GM18951 (cell line): Measurements from ENCODE around the gene P2RY14.

Experiments
- POLR2A ChIP-seq: IDR thresholded peaks from 4 replicates; pipeline ENCODE4 v1.6.1; 2011; ENCODE audit warnings: mild to moderate bottlenecking; ENCODE audit not compliant: insufficient read length, insufficient read depth; ENCODE audit errors: extremely low read depth
- in situ Hi-C: fragments of 300-500 bp; cut with MboI; formaldehyde crosslinking; loops from one replicate; pipeline ENCODE4 v1.12.0; 2022; ENCODE audit warnings: low sequenced_read_pairs, mixed read lengths, inconsistent platforms; ENCODE audit not compliant: unreplicated experiment

Gene P2RY14

DNA sequence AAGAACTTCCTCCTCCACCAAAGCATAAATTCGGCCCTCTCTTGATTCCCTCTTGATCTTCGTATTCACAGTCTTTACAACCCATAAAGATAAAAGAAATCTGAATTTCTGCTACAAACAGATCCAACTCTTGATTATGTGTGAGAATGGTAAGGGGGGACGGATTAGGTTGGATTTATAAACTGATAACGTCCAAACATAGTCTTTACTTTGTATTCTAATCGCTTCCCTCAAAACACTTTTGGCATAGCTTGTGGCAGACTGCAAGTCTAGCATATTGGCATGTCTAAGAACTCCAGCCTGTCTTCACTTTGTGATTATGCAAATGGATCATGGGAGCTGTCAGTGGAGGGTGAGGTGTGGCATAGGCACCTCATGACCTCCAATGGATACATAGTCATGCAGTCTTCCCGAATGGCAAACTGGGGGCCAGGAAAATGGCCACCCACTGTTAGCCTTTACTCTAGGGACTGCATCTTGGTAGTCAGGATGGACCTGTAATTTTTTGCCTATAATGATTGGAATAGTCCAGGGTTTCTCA is 51.0 kb downstream of the P2RY14 start:
- in situ Hi-C loops: loop anchor here (5.0 kb wide), 2 partner anchors 50 to 55 kb away; partner anchors contain the start of gene P2RY14
- TF ChIP-seq POLR2A: no peak

DNA sequence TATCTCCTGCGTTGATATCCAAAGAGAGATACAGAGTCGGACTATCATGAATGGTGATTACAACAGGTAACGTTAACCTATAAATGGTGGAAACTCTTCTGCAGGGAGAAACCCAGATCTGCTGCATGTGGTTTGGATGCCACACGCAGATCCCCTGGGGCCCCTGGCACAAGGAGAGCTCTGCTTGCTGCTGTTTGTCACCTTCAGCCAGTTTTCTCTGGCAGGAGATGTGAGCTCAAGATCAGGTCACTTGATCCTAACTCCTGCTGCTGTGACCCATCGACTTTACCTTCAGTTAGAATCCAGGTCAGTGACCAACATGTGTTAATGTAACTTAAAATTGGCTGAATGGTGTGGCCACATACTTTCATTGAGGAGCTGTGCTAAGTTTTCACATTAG is 51.5 kb downstream of the P2RY14 start:
- in situ Hi-C loops: loop anchor here (5.0 kb wide), 2 partner anchors 50 to 55 kb away; partner anchors contain the start of gene P2RY14
- no peak for TF ChIP-seq POLR2A

DNA sequence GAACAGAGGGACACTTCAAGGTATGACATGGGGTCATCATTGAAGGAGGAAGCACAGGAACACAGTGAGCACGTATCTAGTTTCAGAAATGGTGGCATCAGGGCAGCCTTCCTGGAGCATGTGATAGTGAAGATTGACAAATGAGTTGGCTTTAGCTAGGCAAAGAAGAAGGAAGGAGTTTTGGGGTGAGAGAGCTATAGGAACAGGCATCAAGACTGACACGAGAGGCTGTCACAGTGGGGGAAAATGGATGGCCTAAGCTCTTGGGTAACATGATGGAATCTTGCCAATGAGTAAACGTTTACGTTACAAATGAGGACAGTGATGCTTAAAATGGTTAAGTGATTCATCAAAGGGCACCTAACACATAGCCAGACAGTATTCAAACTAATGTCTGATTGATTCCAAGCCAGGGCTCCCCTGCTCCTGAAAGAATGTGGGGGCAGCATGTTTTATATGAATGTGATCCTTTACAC is 52.2 kb downstream of the P2RY14 start:
- no peak for TF ChIP-seq POLR2A
- in situ Hi-C loops: loop anchor here (5.0 kb wide), 2 partner anchors 51 to 54 kb away; partner anchors contain the start of gene P2RY14

DNA sequence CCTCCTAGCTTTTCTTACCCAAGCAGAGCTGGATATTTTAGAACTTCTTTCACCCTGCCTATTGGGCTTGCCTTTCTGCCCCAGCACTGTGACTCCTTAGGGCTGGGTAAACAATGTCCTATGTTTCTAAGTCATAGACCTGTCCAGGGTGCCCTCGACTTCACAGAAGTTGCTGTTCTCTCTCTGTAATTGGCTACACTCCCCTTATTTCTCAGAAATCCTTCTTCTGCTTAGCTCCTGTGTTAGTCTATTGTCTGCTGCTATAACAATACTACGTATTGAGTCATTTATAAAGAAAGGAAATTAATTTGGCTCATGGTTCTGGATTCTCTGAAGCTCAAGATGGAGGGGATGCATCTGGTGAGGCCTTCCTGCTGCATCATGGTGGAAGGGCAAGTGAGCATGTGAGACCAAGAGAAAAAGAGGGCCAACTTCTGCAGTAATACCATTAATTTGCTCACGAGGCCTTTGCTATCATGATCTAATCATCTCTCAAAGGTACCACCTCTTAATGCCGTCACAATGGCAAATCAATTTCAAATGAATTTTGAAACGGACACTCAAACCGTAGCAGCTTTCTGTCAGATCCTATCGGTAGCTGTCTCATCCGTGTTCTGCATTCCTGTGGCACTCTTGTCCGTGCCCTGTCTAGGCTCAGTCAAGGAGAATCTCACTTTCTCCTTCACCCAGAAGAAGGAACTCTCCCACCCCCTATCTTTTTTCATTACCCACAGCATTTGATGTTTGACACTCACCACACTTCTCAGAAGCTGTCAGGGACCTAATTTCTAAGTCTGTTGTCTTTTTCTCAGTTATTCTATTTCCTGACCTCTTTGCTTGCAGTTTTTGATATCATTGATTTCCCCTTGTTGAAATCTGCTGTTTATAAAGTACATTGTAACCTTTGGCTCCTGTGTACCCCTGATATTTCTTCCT is 53.0 kb downstream of the P2RY14 start:
- no peak for TF ChIP-seq POLR2A
- in situ Hi-C loops: loop anchor here (5.0 kb wide), 2 partner anchors 52 to 53 kb away; partner anchors contain the start of gene P2RY14

DNA sequence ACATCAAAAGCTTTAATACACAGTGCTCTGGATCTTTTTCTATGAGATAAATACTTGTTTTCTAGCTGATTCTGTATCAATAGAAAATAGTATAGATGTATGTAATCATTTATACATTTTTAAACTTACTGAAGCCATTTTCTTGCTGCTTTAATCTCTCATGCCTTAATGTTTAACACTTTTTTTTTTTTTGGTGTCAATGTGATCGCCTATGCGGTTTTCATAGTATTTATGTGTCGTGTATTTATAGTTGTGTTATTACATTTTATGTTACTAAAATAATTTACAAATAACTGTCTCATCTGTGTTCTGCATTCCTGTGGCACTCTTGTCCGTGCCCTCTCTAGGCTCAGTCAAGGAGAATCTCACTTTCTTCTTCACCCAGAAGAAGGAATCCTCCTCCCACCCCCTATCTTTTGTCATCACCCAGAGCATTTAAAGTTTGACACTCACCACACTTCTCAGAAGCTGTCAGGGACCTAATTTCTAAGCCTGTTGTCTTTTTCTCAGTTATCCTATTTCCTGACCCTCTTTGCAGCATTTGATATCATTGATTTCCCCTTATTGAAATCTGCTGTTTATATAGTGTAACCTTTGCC is 54.0 kb downstream of the P2RY14 start:
- TF ChIP-seq POLR2A: no peak
- in situ Hi-C loops: no loop called here

DNA sequence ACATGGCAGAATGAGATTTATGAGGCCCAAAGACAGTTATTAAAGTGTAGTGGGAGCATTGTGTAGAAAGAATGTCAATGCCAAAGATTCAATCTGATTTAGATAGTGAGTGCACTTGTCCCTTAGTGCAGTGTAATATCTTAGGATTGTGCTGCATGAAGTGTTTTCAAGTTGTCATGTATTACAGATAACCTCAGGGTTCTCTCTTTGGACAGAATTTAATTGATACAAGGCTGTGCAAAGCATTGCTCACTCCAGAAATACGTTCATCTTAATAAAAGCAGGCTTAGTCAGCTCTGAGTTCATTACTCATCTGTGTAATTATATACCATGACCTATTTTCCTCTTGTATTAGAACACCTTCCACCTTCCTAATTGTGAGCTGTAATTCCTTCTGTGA is 59.3 kb downstream of the P2RY14 start:
- in situ Hi-C loops: no loop called here
- TF ChIP-seq POLR2A: no peak

DNA sequence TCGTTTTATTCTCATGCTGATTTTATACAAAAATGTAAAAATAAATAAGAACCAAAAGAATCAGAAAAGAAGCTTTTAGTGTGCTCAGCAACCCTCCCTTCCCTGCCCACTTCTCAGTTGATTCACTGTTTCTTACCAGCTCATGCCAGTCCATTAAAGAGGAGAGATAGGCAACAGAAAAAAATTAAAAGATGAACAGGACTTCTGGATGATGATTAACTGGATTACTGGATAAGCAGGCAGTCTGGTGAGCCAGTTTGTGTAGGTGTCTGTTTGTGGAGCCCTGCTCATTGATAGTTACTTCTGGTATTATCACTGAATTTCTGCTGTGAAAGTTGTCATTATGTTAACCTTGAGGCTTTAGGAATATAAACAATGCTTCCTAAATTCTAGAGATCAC is 60.2 kb downstream of the P2RY14 start:
- no peak for TF ChIP-seq POLR2A
- in situ Hi-C loops: no loop called here

DNA sequence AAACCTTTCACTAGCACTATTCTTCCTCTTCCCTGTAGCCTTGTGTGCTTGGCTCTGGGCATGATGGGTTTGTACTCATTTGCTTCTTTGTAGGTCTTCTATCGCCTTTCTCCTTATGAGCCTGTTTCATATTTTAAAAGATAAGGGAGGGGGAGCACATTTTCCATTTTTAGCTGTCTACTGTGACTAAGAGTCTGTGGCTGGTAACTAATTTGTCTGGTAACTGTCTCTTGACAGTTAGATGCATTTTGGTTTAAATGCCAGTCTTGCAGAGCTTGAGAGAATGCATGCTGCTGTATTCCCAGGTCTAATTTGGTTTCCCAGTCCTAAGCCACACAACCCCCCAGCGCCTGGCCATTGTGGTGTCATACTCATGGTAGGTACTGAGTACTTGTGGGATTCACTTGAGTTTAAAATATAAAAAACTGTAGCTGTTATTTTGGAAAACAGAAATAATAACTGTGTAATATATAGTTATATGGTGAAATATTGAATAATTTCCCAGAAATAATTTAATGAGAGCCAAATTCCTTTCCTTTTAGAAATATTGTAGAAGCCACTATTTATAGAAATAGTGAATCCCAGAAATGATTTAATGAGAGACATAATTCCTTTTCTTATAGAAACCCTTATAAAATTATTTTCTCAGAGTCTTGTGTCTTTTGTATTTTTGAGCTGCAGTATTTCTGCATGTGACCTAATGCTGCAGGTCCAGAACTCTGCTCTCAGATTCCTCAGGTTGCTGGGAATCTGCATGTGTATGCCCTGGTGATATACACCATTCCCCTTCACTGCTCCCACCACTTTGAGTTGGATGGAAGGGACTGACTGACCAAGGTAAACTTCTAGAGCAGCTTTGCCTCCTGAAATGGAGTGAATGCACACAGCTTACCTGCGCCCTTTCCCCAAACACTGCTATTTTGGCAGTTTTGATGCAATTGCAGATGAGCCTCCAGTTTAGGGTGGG is 61.4 kb downstream of the P2RY14 start:
- TF ChIP-seq POLR2A: no peak
- in situ Hi-C loops: no loop called here

DNA sequence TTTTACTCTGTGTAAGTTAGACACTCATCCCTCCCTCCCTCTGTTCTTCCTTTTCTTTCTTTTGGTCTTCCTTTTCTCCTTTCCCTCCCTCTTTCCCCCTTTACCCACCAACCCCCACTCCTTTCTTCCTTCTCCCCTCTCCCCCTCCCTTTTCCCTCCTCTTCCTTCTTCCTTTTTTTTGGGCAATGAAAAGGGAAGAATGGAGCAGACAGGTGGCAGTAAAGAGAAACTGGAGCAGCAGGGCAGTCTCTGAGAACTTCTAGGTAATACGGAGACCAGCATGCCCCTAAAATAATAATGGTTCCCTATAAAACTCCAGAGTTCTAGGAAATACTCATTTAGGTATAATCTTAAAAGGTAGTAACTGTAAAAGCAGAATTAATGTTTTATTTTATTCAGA is 63.9 kb downstream of the P2RY14 start:
- TF ChIP-seq POLR2A: no peak
- in situ Hi-C loops: no loop called here

DNA sequence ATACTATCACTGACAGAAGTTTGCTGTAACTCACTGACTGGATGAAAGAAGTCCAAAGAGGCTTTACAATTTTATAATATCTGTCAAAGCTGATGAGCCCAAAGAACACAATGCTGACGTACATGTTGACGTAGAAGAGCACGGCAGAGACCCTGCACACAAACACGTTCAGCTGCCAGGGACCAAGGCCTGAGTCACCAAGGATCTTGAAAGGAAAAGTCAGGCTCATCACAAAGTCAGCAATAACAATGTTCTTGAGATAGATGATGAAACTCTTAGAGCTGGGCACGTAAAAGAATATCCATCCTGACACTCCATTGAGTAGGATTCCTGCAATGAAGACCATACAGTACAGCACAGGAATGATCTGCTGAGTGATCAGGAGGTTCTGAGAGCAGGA is 64.5 kb downstream of the P2RY14 start:
- no peak for TF ChIP-seq POLR2A
- in situ Hi-C loops: no loop called here

DNA sequence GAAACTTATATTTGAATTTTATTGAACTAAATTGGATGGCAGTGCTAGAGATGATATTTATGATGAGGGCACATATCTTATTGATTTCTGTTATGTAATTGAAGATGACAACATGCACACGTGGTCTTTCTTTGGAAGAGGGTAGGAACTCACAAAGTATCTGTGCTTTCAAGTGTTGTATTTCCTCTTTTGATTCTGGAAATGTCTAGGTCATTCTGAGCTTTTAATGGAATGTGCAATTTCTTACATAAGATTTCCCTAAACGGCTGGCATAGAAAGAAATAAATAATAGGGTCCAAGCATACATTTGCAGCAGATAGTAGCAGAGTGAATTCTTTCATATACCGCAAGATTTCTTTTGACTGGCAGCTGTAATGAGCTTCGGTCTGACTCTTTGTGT is 65.2 kb downstream of the P2RY14 start:
- in situ Hi-C loops: no loop called here
- TF ChIP-seq POLR2A: no peak

DNA sequence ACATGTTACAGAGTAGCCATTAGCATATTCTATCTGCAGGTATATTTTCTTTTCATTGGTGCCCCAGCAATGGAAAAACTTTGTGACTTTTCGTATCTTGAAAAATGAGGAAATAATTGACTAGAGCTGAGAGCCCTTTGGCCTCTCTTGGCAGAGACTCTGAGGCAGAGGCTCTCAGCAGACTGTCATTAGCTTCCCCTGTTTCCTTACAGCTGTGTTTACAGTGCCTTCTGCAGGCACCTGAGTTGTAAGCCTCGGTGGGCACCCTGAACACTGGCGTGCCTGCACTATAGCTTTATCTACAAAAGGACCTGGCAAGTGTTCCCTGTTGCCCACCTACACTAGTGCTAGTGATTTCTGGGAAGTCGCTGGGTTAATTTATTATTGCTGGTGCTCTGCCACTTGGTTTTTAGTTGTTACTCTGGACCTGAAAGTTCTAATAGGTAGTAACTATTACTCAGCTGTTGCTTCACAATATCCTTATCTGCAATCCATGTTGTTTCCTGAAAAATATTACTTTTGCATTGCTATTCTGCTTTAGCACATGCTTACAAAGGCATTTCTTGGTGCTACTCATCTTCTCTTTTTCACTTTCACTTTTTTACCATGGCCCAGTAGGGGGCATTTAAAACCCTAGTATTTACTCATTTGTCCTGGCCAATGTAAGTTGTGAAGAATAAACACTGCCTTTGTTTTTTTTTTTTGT is 67.5 kb downstream of the P2RY14 start:
- in situ Hi-C loops: no loop called here
- no peak for TF ChIP-seq POLR2A

DNA sequence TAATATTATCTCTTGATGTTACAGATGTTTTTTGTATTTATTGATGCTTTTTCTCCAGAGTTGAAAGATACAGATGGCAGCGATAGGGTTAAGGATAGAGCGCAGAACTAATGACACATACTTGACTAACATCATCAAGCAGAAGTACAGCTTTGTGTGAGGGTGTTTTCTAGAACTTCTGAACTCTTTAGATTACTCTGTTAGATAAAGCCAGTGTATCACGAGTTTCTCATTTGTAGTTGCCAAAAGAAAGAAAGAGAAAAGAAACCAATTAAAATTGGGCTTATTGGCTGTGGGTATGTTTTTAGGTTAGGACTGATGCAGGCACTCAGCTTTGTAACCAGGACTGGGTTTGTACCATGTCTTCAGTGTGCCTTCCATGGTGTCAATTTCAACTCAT is 68.7 kb downstream of the P2RY14 start:
- in situ Hi-C loops: no loop called here
- no peak for TF ChIP-seq POLR2A
